ENCODE results near the gene HDAC4.

HDAC4 gene

GRCh38 chr2:239130041-239130440, 270.8 kb downstream of the HDAC4 start:
- no peak for DNase-seq

- no peak for DNase-seq
Measured at GRCh38 chr2:239129147-239129920, 271.5 kb downstream of the HDAC4 start.

GRCh38 chr2:239128706-239129105, 272.1 kb downstream of the HDAC4 start:
- DNase-seq = no peak

GRCh38 chr2:239127513-239127912, 273.3 kb downstream of the HDAC4 start:
- DNase-seq = no peak

- DNase-seq = no peak
Measured at GRCh38 chr2:239125726-239126675, 274.8 kb downstream of the HDAC4 start.

- DNase-seq = no peak
Measured at GRCh38 chr2:239124152-239124899, 276.5 kb downstream of the HDAC4 start.

GRCh38 chr2:239122421-239123110, 278.3 kb downstream of the HDAC4 start:
- no peak for DNase-seq

GRCh38 chr2:239121600-239122012, 279.2 kb downstream of the HDAC4 start:
- DNase-seq = no peak

- DNase-seq = no peak
Measured at GRCh38 chr2:239120664-239121063, 280.2 kb downstream of the HDAC4 start.

GRCh38 chr2:239119346-239120126, 281.3 kb downstream of the HDAC4 start:
- peak; percentile 5 for DNase-seq

GRCh38 chr2:239118675-239119211, 282.1 kb downstream of the HDAC4 start:
- peak; percentile 6 for DNase-seq

- no peak for DNase-seq
Measured at GRCh38 chr2:239118264-239118663, 282.6 kb downstream of the HDAC4 start.

- no peak for DNase-seq
Measured at GRCh38 chr2:239117831-239118230, 283.0 kb downstream of the HDAC4 start.

GRCh38 chr2:239116456-239117246, 284.2 kb downstream of the HDAC4 start:
- no peak for DNase-seq

- DNase-seq = no peak
Measured at GRCh38 chr2:239115616-239116015, 285.2 kb downstream of the HDAC4 start.

GRCh38 chr2:239114616-239115265, 286.1 kb downstream of the HDAC4 start:
- DNase-seq = no peak

GRCh38 chr2:239114119-239114581, 286.7 kb downstream of the HDAC4 start:
- no peak for DNase-seq

- no peak for DNase-seq
Measured at GRCh38 chr2:239113615-239114014, 287.2 kb downstream of the HDAC4 start.

- no peak for DNase-seq
Measured at GRCh38 chr2:239113171-239113570, 287.6 kb downstream of the HDAC4 start.
